Activated naive CD4-positive, alpha-beta T cell treated with anti-CD3 and anti-CD28 coated beads, Interleukin-2, amount 10 ng/mL, durations not matched to agents 7 days and 5 days (primary cell): ENCODE measurements around the gene ARHGEF3.
A peak's percentile ranks its signal among the peaks of the same experiment; 100 is the strongest.
"Not testable (repeated sequence)": the region's sequence is repeated elsewhere in the genome, so short reads cannot be mapped to it uniquely, and the experiment has no call there.

Experiments
- CTCF ChIA-PET: fragments of 350-600 bp; sonication (Branson Sonifier 250); formaldehyde crosslinking; loops from one replicate; lab custom pipeline; 2021; ENCODE audit warnings: antibody characterized with exemption; lab: Charles Lee
- DNase-seq: peaks from one replicate; pipeline ENCODE4 v3.0.0-alpha.2; 2020
- H3K27ac Mint-ChIP-seq: one replicate; pipeline ENCODE4 v1.8.0; 2021; ENCODE audit warnings: mild to moderate bottlenecking, moderate library complexity, mixed read lengths
- H3K27me3 Mint-ChIP-seq: one replicate; pipeline ENCODE4 v1.8.0; 2021; ENCODE audit warnings: mild to moderate bottlenecking, mixed read lengths
- H3K36me3 Mint-ChIP-seq: one replicate; pipeline ENCODE4 v1.8.0; 2021; ENCODE audit warnings: mixed read lengths
- H3K4me1 Mint-ChIP-seq: one replicate; pipeline ENCODE4 v1.8.0; 2021; ENCODE audit warnings: mixed read lengths
- H3K4me3 Mint-ChIP-seq: one replicate; pipeline ENCODE4 v1.8.0; 2021; ENCODE audit warnings: mild to moderate bottlenecking, moderate library complexity, mixed read lengths
- H3K9me3 Mint-ChIP-seq: one replicate; pipeline ENCODE4 v1.8.0; 2021; ENCODE audit warnings: mixed read lengths

The ARHGEF3 gene

GRCh38 chr3:56763233-56763632 is 38.5 kb downstream of the ARHGEF3 start:
- peaks cover 70% of the 10 kb centered on the region for H3K4me1 Mint-ChIP-seq
- no peak for DNase-seq
- CTCF ChIA-PET, result interaction anchor here (2.6 kb wide), 1 partner anchor 37 kb away, joined by 14 read pairs; no protein-coding TSS in a partner anchor
- peaks cover 66% of the 10 kb centered on the region for H3K36me3 Mint-ChIP-seq
- peaks cover 3% of the 10 kb centered on the region for H3K9me3 Mint-ChIP-seq
- H3K27me3 Mint-ChIP-seq, result no peaks in the 10 kb centered on the region
- no peak overlapping the region for H3K27ac Mint-ChIP-seq
- no peak overlapping the region for H3K4me3 Mint-ChIP-seq

GRCh38 chr3:56762718-56763117 is 39.0 kb downstream of the ARHGEF3 start:
- no peaks in the 10 kb centered on the region for H3K27me3 Mint-ChIP-seq
- H3K9me3 Mint-ChIP-seq, result peaks cover 3% of the 10 kb centered on the region
- CTCF ChIA-PET, result interaction anchor here (2.6 kb wide), 1 partner anchor 37 kb away, joined by 14 read pairs; no protein-coding TSS in a partner anchor
- H3K36me3 Mint-ChIP-seq, result peaks cover 66% of the 10 kb centered on the region
- peaks cover 70% of the 10 kb centered on the region for H3K4me1 Mint-ChIP-seq
- no peak overlapping the region for H3K27ac Mint-ChIP-seq
- no peak for DNase-seq
- H3K4me3 Mint-ChIP-seq, result no peak overlapping the region

- CTCF ChIA-PET, result no interaction called here
- Mint-ChIP-seq H3K4me3 (no peak overlapping the region), H3K4me1 (peaks cover 73% of the 10 kb centered on the region), H3K9me3 (peaks cover 3% of the 10 kb centered on the region), H3K27ac (peak overlapping the region; percentile 16), H3K27me3 (no peaks in the 10 kb centered on the region), H3K36me3 (peaks cover 69% of the 10 kb centered on the region)
- DNase-seq, result no peak
These were observed 39.7 kb downstream of the ARHGEF3 start for GRCh38 chr3:56761887-56762651.

GRCh38 chr3:56761023-56761422 is 40.7 kb downstream of the ARHGEF3 start:
- Mint-ChIP-seq H3K4me1 (peaks cover 75% of the 10 kb centered on the region), H3K9me3 (peaks cover 3% of the 10 kb centered on the region), H3K36me3 (peaks cover 70% of the 10 kb centered on the region), H3K4me3 (no peak overlapping the region), H3K27ac (no peak overlapping the region), H3K27me3 (no peaks in the 10 kb centered on the region)
- DNase-seq, result no peak
- CTCF ChIA-PET, result interaction anchor here (1.1 kb wide), 2 partner anchors 19 to 38 kb away, joined by 3 read pairs; no protein-coding TSS in a partner anchor

GRCh38 chr3:56759532-56759931 is 42.2 kb downstream of the ARHGEF3 start:
- peaks cover 3% of the 10 kb centered on the region for H3K9me3 Mint-ChIP-seq
- H3K27me3 Mint-ChIP-seq, result no peaks in the 10 kb centered on the region
- peaks cover 77% of the 10 kb centered on the region for H3K36me3 Mint-ChIP-seq
- H3K4me3 Mint-ChIP-seq, result peak overlapping the region; percentile 29
- CTCF ChIA-PET, result interaction anchor here (1.5 to 2.1 kb wide), 3 partner anchors 26 to 56 kb away, joined by 4 to 8 read pairs (median 4); no protein-coding TSS in a partner anchor
- peak overlapping the region; percentile 88 for H3K27ac Mint-ChIP-seq
- no peak for DNase-seq
- H3K4me1 Mint-ChIP-seq, result peaks cover 78% of the 10 kb centered on the region

- Mint-ChIP-seq H3K36me3 (peaks cover 81% of the 10 kb centered on the region), H3K27ac (peak overlapping the region; percentile 88), H3K9me3 (peaks cover 3% of the 10 kb centered on the region), H3K4me3 (peak overlapping the region; percentile 28), H3K27me3 (no peaks in the 10 kb centered on the region), H3K4me1 (peaks cover 81% of the 10 kb centered on the region)
- DNase-seq, result peak; percentile 47
- CTCF ChIA-PET, result interaction anchor here (0.6 to 2.1 kb wide), 6 partner anchors 26 to 55 kb away, joined by 3 to 8 read pairs (median 4); no protein-coding TSS in a partner anchor
These were observed 43.2 kb downstream of the ARHGEF3 start for GRCh38 chr3:56758539-56758981.

GRCh38 chr3:56758042-56758441 is 43.7 kb downstream of the ARHGEF3 start:
- peak overlapping the region; percentile 88 for H3K27ac Mint-ChIP-seq
- not testable (repeated sequence) for H3K9me3 Mint-ChIP-seq, DNase-seq, H3K27me3 Mint-ChIP-seq, H3K4me3 Mint-ChIP-seq
- peaks cover 82% of the 10 kb centered on the region for H3K36me3 Mint-ChIP-seq
- peaks cover 83% of the 10 kb centered on the region for H3K4me1 Mint-ChIP-seq
- CTCF ChIA-PET, result interaction anchor here (0.6 to 2.1 kb wide), 5 partner anchors 26 to 55 kb away, joined by 3 to 8 read pairs (median 4); no protein-coding TSS in a partner anchor

GRCh38 chr3:56754741-56755417 is 46.9 kb downstream of the ARHGEF3 start:
- H3K36me3 Mint-ChIP-seq, result peaks cover 77% of the 10 kb centered on the region
- H3K27me3 Mint-ChIP-seq, result no peaks in the 10 kb centered on the region
- CTCF ChIA-PET, result interaction anchor here (1.0 to 6.2 kb wide), 7 partner anchors 27 to 234 kb away, joined by 3 to 73 read pairs (median 6); partner anchors contain the start of gene ARHGEF3
- H3K9me3 Mint-ChIP-seq, result peaks cover 3% of the 10 kb centered on the region
- H3K4me3 Mint-ChIP-seq, result peak overlapping the region; percentile 85
- DNase-seq, result peak; percentile 66
- peaks cover 83% of the 10 kb centered on the region for H3K4me1 Mint-ChIP-seq
- H3K27ac Mint-ChIP-seq, result peak overlapping the region; percentile 96

GRCh38 chr3:56753206-56753820 is 48.4 kb downstream of the ARHGEF3 start:
- DNase-seq, result peak; percentile 39
- Mint-ChIP-seq H3K27ac (peak overlapping the region; percentile 96), H3K9me3 (peaks cover 3% of the 10 kb centered on the region), H3K27me3 (no peaks in the 10 kb centered on the region), H3K36me3 (peaks cover 80% of the 10 kb centered on the region), H3K4me3 (peak overlapping the region; percentile 85), H3K4me1 (peaks cover 69% of the 10 kb centered on the region)
- CTCF ChIA-PET, result interaction anchor here (0.8 to 6.2 kb wide), 6 partner anchors 30 to 235 kb away, joined by 3 to 73 read pairs (median 5); partner anchors contain the start of gene ARHGEF3

GRCh38 chr3:56751056-56751707 is 50.6 kb downstream of the ARHGEF3 start:
- Mint-ChIP-seq H3K36me3 (peaks cover 84% of the 10 kb centered on the region), H3K4me3 (no peak overlapping the region), H3K9me3 (peaks cover 3% of the 10 kb centered on the region), H3K27ac (no peak overlapping the region), H3K4me1 (peaks cover 62% of the 10 kb centered on the region), H3K27me3 (no peaks in the 10 kb centered on the region)
- no peak for DNase-seq
- CTCF ChIA-PET, result interaction anchor here (6.2 kb wide), 1 partner anchor 48 kb away, joined by 73 read pairs; the partner anchor contains the start of gene ARHGEF3

- peaks cover 50% of the 10 kb centered on the region for H3K4me1 Mint-ChIP-seq
- no peak overlapping the region for H3K4me3 Mint-ChIP-seq
- peaks cover 3% of the 10 kb centered on the region for H3K9me3 Mint-ChIP-seq
- CTCF ChIA-PET, result interaction anchor here (0.8 to 1.4 kb wide), 3 partner anchors 9 to 51 kb away, joined by 3 to 7 read pairs (median 5); no protein-coding TSS in a partner anchor
- no peaks in the 10 kb centered on the region for H3K27me3 Mint-ChIP-seq
- DNase-seq, result no peak
- peaks cover 83% of the 10 kb centered on the region for H3K36me3 Mint-ChIP-seq
- H3K27ac Mint-ChIP-seq, result peak overlapping the region; percentile 19
These were observed 53.0 kb downstream of the ARHGEF3 start for GRCh38 chr3:56748663-56749231.

GRCh38 chr3:56747150-56747549 is 54.6 kb downstream of the ARHGEF3 start:
- Mint-ChIP-seq H3K4me3 (no peak overlapping the region), H3K27me3 (no peaks in the 10 kb centered on the region), H3K27ac (no peak overlapping the region), H3K4me1 (peaks cover 41% of the 10 kb centered on the region), H3K36me3 (peaks cover 81% of the 10 kb centered on the region), H3K9me3 (peaks cover 3% of the 10 kb centered on the region)
- CTCF ChIA-PET, result interaction anchor here (0.6 to 1.4 kb wide), 2 partner anchors 53 to 56 kb away, joined by 3 to 5 read pairs; no protein-coding TSS in a partner anchor
- DNase-seq, result no peak

- H3K36me3 Mint-ChIP-seq, result peaks cover 74% of the 10 kb centered on the region
- CTCF ChIA-PET, result interaction anchor here (1.8 kb wide), 1 partner anchor 55 kb away, joined by 6 read pairs; no protein-coding TSS in a partner anchor
- no peaks in the 10 kb centered on the region for H3K9me3 Mint-ChIP-seq
- DNase-seq, result no peak
- H3K4me3 Mint-ChIP-seq, result no peak overlapping the region
- H3K27me3 Mint-ChIP-seq, result no peaks in the 10 kb centered on the region
- H3K4me1 Mint-ChIP-seq, result peaks cover 29% of the 10 kb centered on the region
- peak overlapping the region; percentile 8 for H3K27ac Mint-ChIP-seq
These were observed 57.7 kb downstream of the ARHGEF3 start for GRCh38 chr3:56744016-56744415.
